HFF-Myc (cell line): ENCODE results near the gene SRPRB.

ENCODE experiments used
- DNase-seq: peaks from one replicate; pipeline ENCODE4 v3.0.0-alpha.2; 2011; ENCODE audit warnings: low read depth; ENCODE audit errors: extremely low read depth
- H3K4me3 ChIP-seq: replicated peaks from 2 replicates; pipeline ENCODE4 v1.5.1; 2011; ENCODE audit warnings: low read depth, mild to moderate bottlenecking, control low read depth, low read length
- CTCF ChIP-seq: IDR thresholded peaks from 2 replicates; pipeline ENCODE4 v1.5.1; 2012; ENCODE audit warnings: mild to moderate bottlenecking, low read depth, low read length, control low read depth; ENCODE audit errors: missing control alignments

Gene SRPRB

DNA sequence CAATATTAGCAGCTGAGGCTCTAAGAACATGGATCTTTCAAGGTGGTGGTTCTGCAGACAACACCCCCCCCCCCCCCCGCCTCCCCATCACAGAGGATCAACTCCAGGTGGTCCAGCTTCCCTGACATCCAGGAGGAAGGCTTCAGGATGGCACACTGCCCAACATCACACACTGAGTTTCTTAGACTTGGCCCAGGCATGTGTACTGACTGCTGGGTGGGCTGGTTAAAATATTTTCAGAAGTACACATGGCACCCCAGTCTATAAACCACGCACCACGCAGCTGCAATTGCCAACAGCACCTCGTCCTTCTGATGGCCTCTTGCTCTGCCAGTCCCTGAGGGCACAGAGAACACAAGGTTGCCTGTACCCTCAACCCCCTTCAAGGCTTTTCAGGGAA lies 22.1 kb downstream of the SRPRB start:
- no peak for TF ChIP-seq CTCF
- no peak overlapping the region for H3K4me3 ChIP-seq
- DNase-seq, result no peak

DNA sequence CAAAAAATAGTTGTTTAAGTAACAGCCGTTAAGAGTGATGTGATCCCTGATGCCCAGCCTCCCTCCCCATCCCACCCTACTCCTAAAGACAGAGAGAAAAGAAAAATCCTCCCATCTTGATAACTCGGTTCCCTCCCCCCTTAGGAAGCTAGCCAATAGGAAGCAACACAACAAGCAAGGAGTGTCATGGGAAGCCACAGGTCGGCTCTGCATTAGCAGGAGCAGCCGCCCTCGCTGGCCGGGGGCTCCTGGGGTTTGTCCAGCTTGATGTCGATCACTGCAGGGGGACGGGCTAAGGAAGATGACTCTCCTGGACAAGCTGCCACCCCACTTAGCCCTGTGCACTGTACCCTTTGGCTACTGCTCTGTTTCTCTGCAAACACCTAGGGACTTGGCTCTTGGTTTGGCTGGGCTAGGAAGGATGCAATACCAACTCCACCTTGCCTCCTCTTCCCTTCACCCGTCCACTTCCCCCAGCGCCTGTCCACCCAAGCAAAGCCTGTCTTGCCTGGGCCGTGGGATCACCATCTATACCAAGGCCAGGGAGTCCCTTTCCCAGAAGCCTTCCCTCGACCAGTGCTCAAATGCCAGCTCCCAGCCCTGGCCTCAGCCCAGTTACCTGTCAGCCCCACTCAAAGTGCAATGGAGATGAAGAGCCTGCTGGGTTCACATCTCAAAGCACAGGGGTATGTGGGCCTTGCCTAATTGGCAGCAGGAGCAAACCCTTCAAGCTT lies 23.1 kb downstream of the SRPRB start:
- DNase-seq, result no peak
- TF ChIP-seq CTCF, result no peak
- H3K4me3 ChIP-seq, result no peak overlapping the region

DNA sequence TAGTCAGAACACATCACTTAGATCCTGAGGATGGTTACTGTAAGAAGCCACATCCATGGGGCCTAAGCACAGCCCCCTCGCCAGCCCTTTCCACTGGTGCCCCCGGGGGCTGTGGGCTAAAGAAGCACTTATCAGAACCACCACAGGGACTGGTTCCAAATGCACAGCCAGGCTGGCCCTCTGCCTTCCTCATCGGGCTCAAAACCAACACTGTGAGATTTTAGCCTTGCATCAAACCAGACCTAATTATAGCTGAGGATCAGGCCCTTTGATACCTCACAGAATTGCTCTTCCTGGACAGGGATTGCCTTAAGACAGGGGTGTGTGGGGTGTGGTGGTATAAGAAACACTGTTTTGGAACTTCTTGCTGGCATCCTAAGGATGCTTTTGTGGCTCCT lies 23.7 kb downstream of the SRPRB start:
- no peak for DNase-seq
- H3K4me3 ChIP-seq, result no peak overlapping the region
- TF ChIP-seq CTCF, result no peak

- TF ChIP-seq CTCF, result no peak
- DNase-seq, result no peak
- H3K4me3 ChIP-seq, result no peak overlapping the region
Observed at GRCh38 chr3:133830071-133830470, 24.5 kb downstream of the SRPRB start.

DNA sequence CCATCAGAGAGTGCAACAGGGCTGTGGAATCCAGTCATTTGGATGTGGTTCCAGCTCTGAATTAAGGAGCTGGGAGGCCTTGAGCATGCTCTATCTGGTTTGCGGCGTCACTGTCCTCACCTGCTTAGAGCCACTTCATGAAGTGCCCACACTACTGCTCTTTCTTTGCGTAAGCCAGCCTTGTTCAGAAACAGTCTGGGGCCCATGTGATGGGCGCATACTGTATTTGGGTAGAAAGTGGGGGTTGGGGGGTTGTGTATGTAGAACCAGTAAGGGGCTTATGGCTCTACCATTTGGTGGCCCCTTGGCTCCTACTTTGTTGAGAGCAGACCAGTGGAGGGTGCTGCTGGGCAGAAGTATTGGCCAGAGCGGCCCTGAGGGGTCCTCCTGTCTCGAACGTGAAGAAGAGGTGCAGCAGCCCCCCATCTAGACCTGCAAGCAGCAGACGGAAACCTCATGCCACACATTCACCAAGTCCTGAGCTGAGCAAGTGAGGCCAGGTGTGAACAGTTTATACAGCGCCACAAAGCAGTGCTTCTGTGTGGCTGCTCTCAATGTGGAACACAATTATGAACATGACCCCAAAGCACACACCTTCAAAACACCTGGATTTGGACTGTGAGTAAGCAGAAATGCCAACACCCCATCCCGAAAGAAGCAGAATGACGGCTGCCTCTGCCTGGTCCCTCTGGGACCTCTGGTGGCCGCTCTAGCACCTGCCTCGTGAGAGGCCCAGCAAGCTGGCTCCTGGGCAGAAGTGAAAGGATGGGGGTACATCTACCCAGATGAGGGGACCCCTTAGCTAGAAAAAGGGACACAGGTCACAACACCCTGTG lies 26.6 kb downstream of the SRPRB start:
- no peak for DNase-seq
- H3K4me3 ChIP-seq, result no peak overlapping the region
- no peak for TF ChIP-seq CTCF

DNA sequence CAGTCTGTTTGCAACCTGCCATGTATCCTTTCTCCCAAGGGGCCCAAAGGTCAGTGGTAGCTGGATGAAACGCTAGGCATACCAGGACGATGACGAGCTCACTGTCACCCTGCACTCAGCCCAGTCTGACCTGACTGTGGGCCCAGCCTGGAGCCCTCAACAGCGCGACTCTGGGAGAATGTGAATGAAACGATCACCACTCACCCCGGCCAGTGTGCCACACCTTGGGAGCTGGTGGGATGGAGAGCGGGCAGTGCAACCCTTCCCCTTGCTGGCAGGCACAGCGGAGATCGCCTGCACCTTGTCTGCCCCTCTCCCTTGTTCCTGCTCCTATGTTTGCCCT lies 27.2 kb downstream of the SRPRB start:
- no peak overlapping the region for H3K4me3 ChIP-seq
- TF ChIP-seq CTCF, result no peak
- DNase-seq, result no peak
